ENCODE data around the gene MARCHF2. TPM values are rescaled to one million over a fixed set of nuclear protein-coding genes. Genes with fewer than 3 reads are reported as not detected.

MARCHF2 gene
- total and polyA plus RNA-seq, 9 of the 15 experiments (the other 6 are each of a cell fraction or from before 2014, with no cell fraction given) = 0.39 to 6.4 (median 2.2) TPM

DNA sequence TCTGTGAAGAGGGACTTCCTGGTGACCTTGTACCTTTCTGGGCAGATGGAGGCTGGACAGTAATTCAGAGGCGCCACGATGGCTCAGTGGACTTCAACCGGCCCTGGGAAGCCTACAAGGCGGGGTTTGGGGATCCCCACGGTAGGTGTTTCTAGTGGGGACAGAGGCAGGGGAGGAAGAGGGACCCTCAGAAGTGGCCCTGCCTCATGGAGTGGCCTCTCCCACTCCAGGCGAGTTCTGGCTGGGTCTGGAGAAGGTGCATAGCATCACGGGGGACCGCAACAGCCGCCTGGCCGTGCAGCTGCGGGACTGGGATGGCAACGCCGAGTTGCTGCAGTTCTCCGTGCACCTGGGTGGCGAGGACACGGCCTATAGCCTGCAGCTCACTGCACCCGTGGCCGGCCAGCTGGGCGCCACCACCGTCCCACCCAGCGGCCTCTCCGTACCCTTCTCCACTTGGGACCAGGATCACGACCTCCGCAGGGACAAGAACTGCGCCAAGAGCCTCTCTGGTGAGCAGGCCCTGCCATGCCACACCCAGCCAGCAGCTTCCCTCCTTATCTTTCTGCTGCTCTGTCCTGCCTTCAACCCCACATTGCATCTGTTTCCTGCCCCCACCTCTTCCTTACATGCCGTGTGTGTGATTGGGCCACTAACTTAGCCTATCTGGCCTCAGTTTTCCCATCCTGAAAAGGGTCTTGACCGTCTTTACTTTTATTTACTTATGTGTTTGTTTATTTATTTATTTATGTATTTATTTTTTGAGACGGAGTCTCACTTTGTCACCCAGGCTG is 41.9 kb upstream of the MARCHF2 start:
- intact Hi-C loops (cut with micrococcal nuclease) = no loop called here
- TF ChIP-seq CBX1 (IDR thresholded peaks at IDR 0.05; ENCODE audit: low read depth) (no peak), RBFOX2 (IDR thresholded peaks at IDR 0.05; ENCODE audit: low read depth, low read length) (peak; percentile 63), HCFC1 (IDR thresholded peaks at IDR 0.05; ENCODE audit: low read depth, low read length) (no peak), NCOA4 (IDR thresholded peaks at IDR 0.05; ENCODE audit: partially characterized antibody) (peak; percentile 21), ZNF197 (CRISPR knock-in tag; IDR thresholded peaks at IDR 0.05; ENCODE audit: low read depth) (no peak)
- TF ChIP-seq, protein P1, sequence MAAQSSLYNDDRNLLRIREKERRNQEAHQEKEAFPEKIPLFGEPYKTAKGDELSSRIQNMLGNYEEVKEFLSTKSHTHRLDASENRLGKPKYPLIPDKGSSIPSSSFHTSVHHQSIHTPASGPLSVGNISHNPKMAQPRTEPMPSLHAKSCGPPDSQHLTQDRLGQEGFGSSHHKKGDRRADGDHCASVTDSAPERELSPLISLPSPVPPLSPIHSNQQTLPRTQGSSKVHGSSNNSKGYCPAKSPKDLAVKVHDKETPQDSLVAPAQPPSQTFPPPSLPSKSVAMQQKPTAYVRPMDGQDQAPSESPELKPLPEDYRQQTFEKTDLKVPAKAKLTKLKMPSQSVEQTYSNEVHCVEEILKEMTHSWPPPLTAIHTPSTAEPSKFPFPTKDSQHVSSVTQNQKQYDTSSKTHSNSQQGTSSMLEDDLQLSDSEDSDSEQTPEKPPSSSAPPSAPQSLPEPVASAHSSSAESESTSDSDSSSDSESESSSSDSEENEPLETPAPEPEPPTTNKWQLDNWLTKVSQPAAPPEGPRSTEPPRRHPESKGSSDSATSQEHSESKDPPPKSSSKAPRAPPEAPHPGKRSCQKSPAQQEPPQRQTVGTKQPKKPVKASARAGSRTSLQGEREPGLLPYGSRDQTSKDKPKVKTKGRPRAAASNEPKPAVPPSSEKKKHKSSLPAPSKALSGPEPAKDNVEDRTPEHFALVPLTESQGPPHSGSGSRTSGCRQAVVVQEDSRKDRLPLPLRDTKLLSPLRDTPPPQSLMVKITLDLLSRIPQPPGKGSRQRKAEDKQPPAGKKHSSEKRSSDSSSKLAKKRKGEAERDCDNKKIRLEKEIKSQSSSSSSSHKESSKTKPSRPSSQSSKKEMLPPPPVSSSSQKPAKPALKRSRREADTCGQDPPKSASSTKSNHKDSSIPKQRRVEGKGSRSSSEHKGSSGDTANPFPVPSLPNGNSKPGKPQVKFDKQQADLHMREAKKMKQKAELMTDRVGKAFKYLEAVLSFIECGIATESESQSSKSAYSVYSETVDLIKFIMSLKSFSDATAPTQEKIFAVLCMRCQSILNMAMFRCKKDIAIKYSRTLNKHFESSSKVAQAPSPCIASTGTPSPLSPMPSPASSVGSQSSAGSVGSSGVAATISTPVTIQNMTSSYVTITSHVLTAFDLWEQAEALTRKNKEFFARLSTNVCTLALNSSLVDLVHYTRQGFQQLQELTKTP (IDR thresholded peaks at IDR 0.05; ENCODE audit: low read depth in 1 of 2, partially characterized antibody in 2 of 2) = no peak
- TF ChIP-seq, protein P2, sequence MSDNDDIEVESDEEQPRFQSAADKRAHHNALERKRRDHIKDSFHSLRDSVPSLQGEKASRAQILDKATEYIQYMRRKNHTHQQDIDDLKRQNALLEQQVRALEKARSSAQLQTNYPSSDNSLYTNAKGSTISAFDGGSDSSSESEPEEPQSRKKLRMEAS (CRISPR knock-in tag; IDR thresholded peaks at IDR 0.05) = no peak
- TF ChIP-seq, protein P3, sequence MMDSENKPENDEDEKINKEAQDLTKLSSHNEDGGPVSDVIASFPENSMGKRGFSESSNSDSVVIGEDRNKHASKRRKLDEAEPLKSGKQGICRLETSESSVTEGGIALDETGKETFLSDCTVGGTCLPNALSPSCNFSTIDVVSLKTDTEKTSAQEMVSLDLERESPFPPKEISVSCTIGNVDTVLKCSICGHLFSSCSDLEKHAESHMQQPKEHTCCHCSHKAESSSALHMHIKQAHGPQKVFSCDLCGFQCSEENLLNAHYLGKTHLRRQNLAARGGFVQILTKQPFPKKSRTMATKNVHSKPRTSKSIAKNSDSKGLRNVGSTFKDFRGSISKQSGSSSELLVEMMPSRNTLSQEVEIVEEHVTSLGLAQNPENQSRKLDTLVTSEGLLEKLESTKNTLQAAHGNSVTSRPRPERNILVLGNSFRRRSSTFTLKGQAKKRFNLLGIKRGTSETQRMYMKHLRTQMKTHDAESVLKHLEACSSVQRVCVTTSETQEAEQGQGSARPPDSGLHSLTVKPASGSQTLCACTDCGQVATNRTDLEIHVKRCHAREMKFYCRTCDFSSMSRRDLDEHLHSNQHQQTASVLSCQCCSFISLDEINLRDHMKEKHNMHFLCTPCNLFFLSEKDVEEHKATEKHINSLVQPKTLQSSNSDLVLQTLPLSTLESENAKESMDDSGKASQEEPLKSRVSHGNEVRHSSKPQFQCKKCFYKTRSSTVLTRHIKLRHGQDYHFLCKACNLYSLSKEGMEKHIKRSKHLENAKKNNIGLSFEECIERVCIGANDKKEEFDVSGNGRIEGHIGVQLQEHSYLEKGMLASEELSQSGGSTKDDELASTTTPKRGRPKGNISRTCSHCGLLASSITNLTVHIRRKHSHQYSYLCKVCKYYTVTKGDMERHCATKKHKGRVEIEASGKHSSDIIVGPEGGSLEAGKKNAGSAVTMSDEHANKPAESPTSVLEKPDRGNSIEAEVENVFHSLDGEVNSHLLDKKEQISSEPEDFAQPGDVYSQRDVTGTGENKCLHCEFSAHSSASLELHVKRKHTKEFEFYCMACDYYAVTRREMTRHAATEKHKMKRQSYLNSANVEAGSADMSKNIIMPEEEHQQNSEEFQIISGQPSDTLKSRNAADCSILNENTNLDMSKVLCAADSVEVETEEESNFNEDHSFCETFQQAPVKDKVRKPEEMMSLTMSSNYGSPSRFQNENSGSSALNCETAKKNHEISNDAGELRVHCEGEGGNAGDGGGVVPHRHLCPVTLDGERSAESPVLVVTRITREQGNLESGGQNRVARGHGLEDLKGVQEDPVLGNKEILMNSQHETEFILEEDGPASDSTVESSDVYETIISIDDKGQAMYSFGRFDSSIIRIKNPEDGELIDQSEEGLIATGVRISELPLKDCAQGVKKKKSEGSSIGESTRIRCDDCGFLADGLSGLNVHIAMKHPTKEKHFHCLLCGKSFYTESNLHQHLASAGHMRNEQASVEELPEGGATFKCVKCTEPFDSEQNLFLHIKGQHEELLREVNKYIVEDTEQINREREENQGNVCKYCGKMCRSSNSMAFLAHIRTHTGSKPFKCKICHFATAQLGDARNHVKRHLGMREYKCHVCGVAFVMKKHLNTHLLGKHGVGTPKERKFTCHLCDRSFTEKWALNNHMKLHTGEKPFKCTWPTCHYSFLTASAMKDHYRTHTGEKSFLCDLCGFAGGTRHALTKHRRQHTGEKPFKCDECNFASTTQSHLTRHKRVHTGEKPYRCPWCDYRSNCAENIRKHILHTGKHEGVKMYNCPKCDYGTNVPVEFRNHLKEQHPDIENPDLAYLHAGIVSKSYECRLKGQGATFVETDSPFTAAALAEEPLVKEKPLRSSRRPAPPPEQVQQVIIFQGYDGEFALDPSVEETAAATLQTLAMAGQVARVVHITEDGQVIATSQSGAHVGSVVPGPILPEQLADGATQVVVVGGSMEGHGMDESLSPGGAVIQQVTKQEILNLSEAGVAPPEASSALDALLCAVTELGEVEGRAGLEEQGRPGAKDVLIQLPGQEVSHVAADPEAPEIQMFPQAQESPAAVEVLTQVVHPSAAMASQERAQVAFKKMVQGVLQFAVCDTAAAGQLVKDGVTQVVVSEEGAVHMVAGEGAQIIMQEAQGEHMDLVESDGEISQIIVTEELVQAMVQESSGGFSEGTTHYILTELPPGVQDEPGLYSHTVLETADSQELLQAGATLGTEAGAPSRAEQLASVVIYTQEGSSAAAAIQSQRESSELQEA (IDR thresholded peaks at IDR 0.05; ENCODE audit: low read depth) = peak; percentile 40; the same call in 1 of the 2 replicates

More for the DNA sequence above, 41.9 kb upstream of the MARCHF2 start:
- in situ Hi-C loops (cut with MboI) = no loop called here
- H3K36me3 ChIP-seq (ENCODE audit: control insufficient read depth, insufficient read depth, low read length) = no peaks in the 10 kb centered on the region
- H3K27me3 ChIP-seq (ENCODE audit: control insufficient read depth in 2 of 2, insufficient read depth in 2 of 2, low read length in 2 of 2) = peaks cover 0 to 2% of the 10 kb centered on the region in 2 experiments; a peak in 1 of 5 replicates
- FAIRE-seq (peak; percentile 93), ATAC-seq (peak; percentile 95), DNase-seq (ENCODE audit: extremely low read depth in 1 of 4, low spot score in 3 of 4) (peak; percentile 79 to 88 (median 84))
- H4K20me1 ChIP-seq (replicated peaks; ENCODE audit: control insufficient read depth, insufficient read depth, low read length) = no peaks in the 10 kb centered on the region
- no peak overlapping the region for H3K4me3 ChIP-seq
- peak overlapping the region; percentile 64 for H3K4me2 ChIP-seq (ENCODE audit: insufficient read depth, low read length)
- 22% methylated on average over 27 of the region's 28 CpGs for WGBS (ENCODE audit: insufficient coverage, low coverage, missing lambda C conversion rate)
- BruUV-seq (replicated peaks) = no TSS peak
- POLR2A ChIA-PET = interaction anchor here (0.6 to 1.9 kb wide), 7 partner anchors 8 to 81 kb away, joined by 3 to 7 read pairs (median 3); no protein-coding TSS in a partner anchor
- no peaks in the 10 kb centered on the region for H3K79me2 ChIP-seq (ENCODE audit: control insufficient read depth, insufficient read depth, low read length)
- peak overlapping the region; percentile 49; the same call in 2 of the 3 replicates for H3K27ac ChIP-seq (ENCODE audit: extremely low read depth, low read depth, low read length)
- CTCF ChIA-PET (ENCODE audit: low intra/inter-chr PET ratio) = no interaction called here
- H2AFZ ChIP-seq (ENCODE audit: low read depth, low read length) = peak overlapping the region; percentile 74
- H3K9ac ChIP-seq (ENCODE audit: insufficient read depth in 1 of 2, low read depth in 2 of 2, low read length in 2 of 2) = peak overlapping the region; percentile 32 to 89; a peak in 3 of 4 replicates
- peaks cover 22 to 43% of the 10 kb centered on the region in 2 experiments for H3K4me1 ChIP-seq (replicated peaks in 1 of 2; ENCODE audit: control insufficient read depth in 2 of 2, insufficient read depth in 2 of 2, low read length in 2 of 2)
- H3K9me1 ChIP-seq (ENCODE audit: control insufficient read depth, insufficient read depth, low read length) = no peaks in the 10 kb centered on the region
- H3K9me3 ChIP-seq (replicated peaks; ENCODE audit: control insufficient read depth, insufficient read depth, low read depth, low read length) = no peaks in the 10 kb centered on the region; the same call in 1 of the 2 replicates
